Mesothelial cell of epicardium (in vitro differentiated cells): Measurements from ENCODE around the gene LTB4R. TPM values are rescaled to one million over a fixed set of nuclear protein-coding genes. Genes with fewer than 3 reads are reported as not detected.
A peak's percentile ranks its signal among the peaks of the same experiment; 100 is the strongest.

Experiments used
- DNase-seq, 2 experiments: peaks; one replicate each; pipeline ENCODE4 v3.0.0; 2021; ENCODE audit warnings: low spot score in 2 of 2; ENCODE audit not compliant: unreplicated experiment in 2 of 2
- H3K27ac Mint-ChIP-seq: 2 replicates; pipeline ENCODE4 v1.8.0; 2021; ENCODE audit warnings: mixed read lengths
- H3K27me3 Mint-ChIP-seq: 2 replicates; pipeline ENCODE4 v1.8.0; 2021; ENCODE audit warnings: low read depth, mixed read lengths
- H3K36me3 Mint-ChIP-seq: 2 replicates; pipeline ENCODE4 v1.8.0; 2021; ENCODE audit warnings: mixed read lengths
- H3K4me1 Mint-ChIP-seq: 2 replicates; pipeline ENCODE4 v1.8.0; 2021; ENCODE audit warnings: mixed read lengths
- H3K4me3 Mint-ChIP-seq: 2 replicates; pipeline ENCODE4 v1.8.0; 2021; ENCODE audit warnings: mild to moderate bottlenecking, moderate library complexity, mixed read lengths
- H3K9me3 Mint-ChIP-seq: 2 replicates; pipeline ENCODE4 v1.8.0; 2021; ENCODE audit warnings: mixed read lengths
- CTCF ChIP-seq: fragments of 200-600 bp; sonication (generic); IDR thresholded peaks from one replicate; pipeline ENCODE4 v1.5.0; 2021; ENCODE audit warnings: antibody characterized with exemption; ENCODE audit not compliant: unreplicated experiment
- total RNA-seq: library from RNA; stranded (reverse); gene quantifications from 3 replicates; pipeline ENCODE4 v1.2.1, GENCODE V29; 2021

The LTB4R gene
- total RNA-seq, 1 donor from 2014 or later, result 11.8 TPM

DNA sequence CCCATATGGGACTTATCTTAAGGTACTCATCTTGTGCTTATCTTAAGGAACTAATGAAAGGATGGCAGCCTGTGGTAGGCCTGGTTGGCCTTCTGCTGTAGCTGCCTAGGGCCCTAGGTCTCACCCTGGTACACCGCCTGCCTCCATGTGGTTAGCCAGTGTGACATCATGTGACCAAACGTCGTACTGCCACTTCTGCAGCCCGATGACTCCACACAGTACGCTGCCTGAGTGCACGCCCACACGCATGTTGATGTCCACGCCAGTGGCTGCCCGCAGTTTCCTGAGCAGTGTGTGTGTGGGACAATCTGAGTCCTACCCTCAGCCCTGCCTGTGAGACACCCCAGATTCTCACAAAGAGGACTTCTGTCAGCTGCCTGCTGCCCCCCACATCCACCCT, 18.4 kb downstream of the LTB4R start:
- no peak for DNase-seq
- Mint-ChIP-seq H3K27ac (no peak overlapping the region), H3K4me1 (peaks cover 13% of the 10 kb centered on the region), H3K4me3 (no peak overlapping the region), H3K36me3 (no peaks in the 10 kb centered on the region), H3K9me3 (no peaks in the 10 kb centered on the region), H3K27me3 (peaks cover 37% of the 10 kb centered on the region)
- TF ChIP-seq CTCF, result no peak

DNA sequence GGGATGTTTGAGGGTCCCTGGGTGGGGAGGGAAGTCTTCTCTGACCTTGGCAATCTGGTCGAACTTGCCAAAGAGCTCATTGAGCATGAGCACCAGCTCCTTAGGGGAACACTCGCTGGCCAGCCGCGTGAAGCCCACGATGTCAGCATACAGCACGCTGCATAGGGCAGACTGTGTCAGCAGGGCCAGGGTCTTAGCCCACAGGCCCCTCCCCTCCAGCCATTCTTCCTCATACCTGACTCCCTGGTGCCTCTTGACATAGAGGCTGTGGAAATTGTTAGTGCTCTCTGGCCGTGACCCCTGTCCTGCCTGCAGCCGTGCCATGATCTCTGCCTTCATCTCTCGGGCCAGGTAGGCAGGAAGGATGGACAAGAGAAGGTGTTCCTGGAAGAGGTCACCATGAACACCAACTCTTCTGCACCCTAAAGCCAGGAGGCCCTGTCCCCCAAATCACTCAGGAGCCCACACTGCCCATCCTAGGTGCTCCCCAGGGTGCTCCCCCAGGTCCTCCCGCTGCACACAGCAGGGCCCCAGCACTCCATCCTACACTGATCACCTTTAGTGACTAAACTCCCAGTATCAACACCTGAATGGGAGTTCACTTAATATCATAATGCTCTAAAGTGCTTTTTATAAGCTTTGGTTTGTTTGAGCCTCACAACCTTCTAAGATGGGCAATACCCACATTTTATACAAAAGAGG, 19.8 kb downstream of the LTB4R start:
- Mint-ChIP-seq H3K9me3 (no peaks in the 10 kb centered on the region), H3K27me3 (peaks cover 51% of the 10 kb centered on the region), H3K4me1 (peaks cover 19% of the 10 kb centered on the region), H3K27ac (no peak overlapping the region), H3K36me3 (no peaks in the 10 kb centered on the region), H3K4me3 (no peak overlapping the region)
- TF ChIP-seq CTCF, result no peak
- no peak for DNase-seq

DNA sequence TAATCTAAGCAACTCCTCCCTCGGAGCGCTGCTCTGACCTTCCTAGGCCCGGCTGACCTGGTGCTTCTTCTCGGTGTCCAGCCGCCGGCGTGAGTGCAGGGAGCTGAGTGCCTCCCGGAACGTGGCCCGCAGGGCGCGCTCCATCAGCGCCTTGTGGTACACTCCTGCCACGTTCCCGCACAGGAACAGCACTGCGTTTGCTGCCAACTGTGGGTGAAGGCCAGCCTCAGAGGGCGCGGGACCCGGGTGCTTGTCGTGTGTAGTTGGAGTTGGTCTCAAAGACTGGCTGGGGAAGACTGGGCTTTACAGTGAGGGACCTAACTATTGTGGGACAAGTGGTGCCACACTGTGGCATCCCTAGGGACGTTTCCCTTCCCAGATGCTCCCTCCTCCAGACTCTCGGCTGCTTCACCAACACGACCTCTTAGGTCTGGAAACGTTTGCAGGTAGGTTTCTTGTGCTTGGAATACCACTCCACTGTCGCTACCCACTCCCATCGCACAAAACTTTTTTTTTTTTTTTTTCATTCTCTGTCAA, 20.5 kb downstream of the LTB4R start:
- Mint-ChIP-seq H3K27ac (no peak overlapping the region), H3K36me3 (no peaks in the 10 kb centered on the region), H3K9me3 (no peaks in the 10 kb centered on the region), H3K27me3 (peaks cover 58% of the 10 kb centered on the region), H3K4me1 (peaks cover 19% of the 10 kb centered on the region), H3K4me3 (peak overlapping the region; percentile 66)
- DNase-seq, result no peak
- no peak for TF ChIP-seq CTCF

DNA sequence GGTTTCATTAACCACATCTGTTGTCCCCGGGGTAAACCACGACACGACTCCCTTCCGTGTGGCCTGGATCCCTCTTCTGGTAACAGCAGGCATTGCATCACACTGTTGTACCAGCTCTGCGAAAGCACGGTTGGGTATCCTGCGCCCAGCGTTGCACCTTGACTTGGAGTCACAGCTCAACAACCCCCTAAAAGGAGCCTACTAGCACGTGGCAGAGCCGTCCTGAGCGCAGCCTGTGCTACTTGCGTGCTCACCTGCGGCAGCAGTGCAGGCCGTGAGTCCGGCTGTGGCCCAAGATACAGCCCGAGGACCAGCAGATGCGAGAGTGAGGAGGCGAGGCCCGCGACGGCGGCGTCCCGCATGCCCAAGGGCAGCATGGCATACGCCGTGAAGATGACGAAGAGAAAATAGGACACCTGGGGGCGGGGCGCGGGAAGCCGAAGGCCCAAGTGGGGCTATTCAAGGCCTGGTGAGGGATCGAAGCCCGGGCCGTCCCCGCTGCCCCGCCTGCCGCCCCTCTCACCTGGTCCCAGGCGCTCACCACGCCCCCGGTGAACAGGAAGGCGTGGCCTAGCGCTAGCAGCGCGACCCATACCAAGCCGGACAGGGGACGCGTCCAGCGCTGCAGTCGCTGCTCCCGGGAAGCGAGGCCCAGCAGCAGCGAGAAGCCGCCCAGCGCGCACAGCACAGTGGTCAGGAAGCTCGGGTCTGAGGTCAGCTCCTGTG, 21.1 kb downstream of the LTB4R start:
- H3K4me3 Mint-ChIP-seq, result peak overlapping the region; percentile 66
- no peaks in the 10 kb centered on the region for H3K36me3 Mint-ChIP-seq
- DNase-seq, result peak in 1 of 2 experiments; percentile 71
- TF ChIP-seq CTCF, result peak; percentile 78
- H3K27me3 Mint-ChIP-seq, result peaks cover 64% of the 10 kb centered on the region
- no peaks in the 10 kb centered on the region for H3K9me3 Mint-ChIP-seq
- no peak overlapping the region for H3K27ac Mint-ChIP-seq
- peaks cover 19% of the 10 kb centered on the region for H3K4me1 Mint-ChIP-seq

DNA sequence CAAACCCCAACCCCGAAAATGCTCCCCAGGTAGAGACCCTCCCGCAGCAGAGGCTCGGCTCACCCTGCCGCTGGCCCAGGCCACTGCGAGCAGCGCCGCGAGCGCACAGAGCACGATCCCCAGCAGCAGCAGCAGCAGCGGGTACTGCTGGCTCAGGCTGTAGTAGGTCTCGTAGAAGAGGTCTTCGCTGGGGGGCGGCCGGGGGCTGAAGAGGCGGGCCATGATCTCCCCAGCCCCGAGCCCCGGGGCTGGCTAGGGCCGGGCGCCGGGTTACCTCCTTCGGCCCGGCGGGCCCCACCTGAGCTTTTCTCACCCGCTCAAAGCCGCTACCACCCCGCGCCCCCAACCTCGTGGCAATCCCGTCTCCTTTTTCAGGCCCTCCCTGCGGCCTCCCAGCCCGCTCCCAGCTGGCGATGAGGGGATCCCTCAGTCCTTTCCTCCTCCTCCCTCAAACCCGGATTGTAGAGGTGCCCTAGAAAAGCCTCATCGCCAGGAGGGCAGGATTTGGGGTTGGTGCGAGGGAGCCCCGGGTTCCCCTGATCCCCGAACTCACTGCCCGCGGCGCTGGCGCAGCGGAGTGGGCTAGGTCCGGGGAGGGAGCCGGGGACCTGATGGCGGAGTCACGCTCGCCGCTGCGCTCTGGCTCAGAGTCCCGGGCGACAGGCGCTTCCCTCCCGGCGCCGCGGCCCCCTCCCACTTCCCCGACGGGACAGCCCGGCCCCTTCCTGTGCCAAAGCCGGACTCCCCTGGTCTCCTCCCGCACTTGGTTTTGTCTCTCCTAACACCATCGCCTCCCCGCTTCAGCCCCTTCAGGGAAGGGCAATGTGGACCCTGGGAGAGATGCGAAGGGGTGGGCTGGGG, 23.4 kb downstream of the LTB4R start, which contains the start of gene ADCY4:
ADCY4 (minus strand) TSS at position 641 of the 861 bp plus-strand sequence; CDS start at position 222, 419 bp downstream.
- DNase-seq, result no peak
- TF ChIP-seq CTCF, result no peak
- Mint-ChIP-seq H3K36me3 (no peaks in the 10 kb centered on the region), H3K4me1 (peaks cover 21% of the 10 kb centered on the region), H3K27me3 (peaks cover 87% of the 10 kb centered on the region), H3K9me3 (no peaks in the 10 kb centered on the region), H3K27ac (no peak within 1 kb of the TSS), H3K4me3 (peak within 1 kb of the TSS; percentile 57)
